ENCODE results near the gene MFRP. TPM values are rescaled to one million over a fixed set of nuclear protein-coding genes. Genes with fewer than 3 reads are reported as not detected.

MFRP gene
- total RNA-seq, 4 donors from 2014 or later, result not detected

DNA sequence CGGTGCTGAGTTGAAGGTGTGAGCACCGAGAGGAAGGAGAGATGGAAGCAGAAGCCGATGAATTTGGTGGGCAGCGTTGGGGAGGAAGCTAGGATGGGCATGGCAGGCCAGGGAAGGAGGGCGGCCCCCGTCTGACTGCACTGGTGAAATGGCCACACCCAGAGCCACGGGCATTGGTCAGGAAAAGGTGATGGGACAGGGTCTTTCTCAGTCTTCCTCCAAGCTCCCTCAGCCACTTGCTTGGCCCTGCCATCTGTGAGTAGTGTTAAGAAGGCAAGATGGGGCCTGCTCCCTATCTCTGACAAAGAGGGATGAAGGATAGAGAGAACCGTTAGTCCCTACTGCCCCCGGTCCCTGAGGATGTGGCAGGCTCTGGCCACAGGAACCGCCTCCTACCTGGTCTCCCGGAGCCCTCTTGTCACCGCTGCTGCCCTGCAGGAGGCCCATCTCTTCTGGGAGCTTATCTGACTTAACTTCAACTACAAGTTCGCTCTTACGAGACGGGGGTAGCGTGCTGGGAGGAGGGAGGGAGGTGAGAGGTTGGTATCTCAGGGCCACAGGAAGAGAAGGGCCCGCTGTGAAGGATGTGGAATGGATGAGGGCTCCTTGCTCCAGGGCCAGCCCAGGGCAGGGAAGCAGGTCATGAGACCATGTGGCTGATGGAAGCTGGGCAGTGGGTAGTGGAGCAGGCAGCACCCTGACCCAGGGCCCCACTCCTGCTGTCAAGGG lies 36.4 kb downstream of the MFRP start:
- intact Hi-C loops (cut with DNase I), result no loop called here
- no peak for TF ChIP-seq POLR2A (IDR thresholded peaks at IDR 0.05)
- TF ChIP-seq, protein P1, sequence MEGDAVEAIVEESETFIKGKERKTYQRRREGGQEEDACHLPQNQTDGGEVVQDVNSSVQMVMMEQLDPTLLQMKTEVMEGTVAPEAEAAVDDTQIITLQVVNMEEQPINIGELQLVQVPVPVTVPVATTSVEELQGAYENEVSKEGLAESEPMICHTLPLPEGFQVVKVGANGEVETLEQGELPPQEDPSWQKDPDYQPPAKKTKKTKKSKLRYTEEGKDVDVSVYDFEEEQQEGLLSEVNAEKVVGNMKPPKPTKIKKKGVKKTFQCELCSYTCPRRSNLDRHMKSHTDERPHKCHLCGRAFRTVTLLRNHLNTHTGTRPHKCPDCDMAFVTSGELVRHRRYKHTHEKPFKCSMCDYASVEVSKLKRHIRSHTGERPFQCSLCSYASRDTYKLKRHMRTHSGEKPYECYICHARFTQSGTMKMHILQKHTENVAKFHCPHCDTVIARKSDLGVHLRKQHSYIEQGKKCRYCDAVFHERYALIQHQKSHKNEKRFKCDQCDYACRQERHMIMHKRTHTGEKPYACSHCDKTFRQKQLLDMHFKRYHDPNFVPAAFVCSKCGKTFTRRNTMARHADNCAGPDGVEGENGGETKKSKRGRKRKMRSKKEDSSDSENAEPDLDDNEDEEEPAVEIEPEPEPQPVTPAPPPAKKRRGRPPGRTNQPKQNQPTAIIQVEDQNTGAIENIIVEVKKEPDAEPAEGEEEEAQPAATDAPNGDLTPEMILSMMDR (IDR thresholded peaks at IDR 0.05), result no peak
- Histone ChIP-seq H3K4me1 (peaks cover 9 to 63% (median 25%) of the 10 kb centered on the region in 3 donors), H3K4me3 (no peak overlapping the region), H3K36me3 (peaks cover 0 to 59% (median 4%) of the 10 kb centered on the region in 3 donors), H3K9me3 (no peaks in the 10 kb centered on the region), H3K27ac (peak overlapping the region in 3 of 4 donors; percentile 39 to 88 (median 62)), H3K27me3 (peaks cover 0 to 8% (median 0%) of the 10 kb centered on the region in 4 donors)
- no peak for DNase-seq
- 77 to 80% methylated on average over 8 to 15 of the region's 17 CpGs for WGBS, 2 donors

DNA sequence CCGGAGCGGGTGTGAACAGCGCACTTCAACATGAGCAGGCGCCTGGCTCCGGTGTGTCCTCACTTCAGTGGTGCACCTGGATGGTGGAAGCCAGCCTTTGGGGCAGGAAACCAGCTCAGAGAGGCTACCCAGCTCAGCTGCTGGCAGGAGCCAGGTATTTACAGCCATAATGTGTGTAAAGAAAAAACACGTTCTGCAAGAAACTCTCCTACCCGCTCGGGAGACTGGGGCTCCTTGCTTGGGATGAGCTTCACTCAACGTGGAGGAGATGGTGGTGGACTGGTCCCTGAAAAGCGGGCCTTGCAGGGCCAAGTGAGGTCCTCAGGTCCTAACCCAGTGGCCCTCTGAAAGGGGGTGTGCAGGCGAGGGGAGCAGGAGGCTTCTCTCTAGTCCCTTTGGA lies 37.1 kb downstream of the MFRP start:
- 76 to 100% methylated on average over 1 to 9 of the region's 11 CpGs for WGBS, 2 donors

DNA sequence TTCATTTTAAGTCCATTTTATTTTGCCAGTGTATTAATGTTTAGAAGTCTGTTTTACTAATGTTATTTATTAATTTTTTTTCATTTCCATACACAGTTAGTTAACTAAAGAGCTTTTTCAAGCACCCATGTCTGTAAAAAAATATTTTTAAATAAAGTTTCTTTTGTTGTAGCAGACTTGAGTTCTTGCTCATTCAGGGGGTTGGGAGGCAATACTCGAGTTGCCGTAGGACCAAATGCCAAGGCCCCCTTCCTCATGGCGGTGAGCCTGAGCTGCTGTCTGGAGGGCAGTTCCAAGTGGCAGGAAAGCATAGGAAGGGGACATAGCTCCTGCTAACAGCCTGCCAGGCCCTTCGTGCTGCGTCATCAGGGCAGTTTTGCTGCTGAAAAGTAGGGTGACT lies 38.5 kb downstream of the MFRP start:
- H3K27me3 ChIP-seq, result no peaks in the 10 kb centered on the region
- no peak for DNase-seq
- H3K27ac ChIP-seq, result peak overlapping the region; percentile 27 to 76 (median 58)
- WGBS, 2 donors, result 81 to 82% methylated on average over 5 of the region's 5 CpGs
- H3K4me1 ChIP-seq, result peaks cover 6 to 52% (median 22%) of the 10 kb centered on the region in 3 donors
- H3K36me3 ChIP-seq, result peaks cover 0 to 79% (median 6%) of the 10 kb centered on the region in 3 donors
- TF ChIP-seq, protein P1 (IDR thresholded peaks at IDR 0.05), result no peak
- TF ChIP-seq POLR2A (IDR thresholded peaks at IDR 0.05), result no peak
- no peak overlapping the region for H3K4me3 ChIP-seq
- intact Hi-C loops (cut with DNase I), result no loop called here
- H3K9me3 ChIP-seq, result no peaks in the 10 kb centered on the region

More for the DNA sequence above, 37.1 kb downstream of the MFRP start:
- Histone ChIP-seq H3K4me3 (no peak overlapping the region), H3K27me3 (peaks cover 0 to 1% (median 0%) of the 10 kb centered on the region in 4 donors), H3K9me3 (no peaks in the 10 kb centered on the region), H3K27ac (peak overlapping the region in 3 of 4 donors; percentile 62 to 76 (median 70)), H3K4me1 (peaks cover 6 to 56% (median 22%) of the 10 kb centered on the region in 3 donors), H3K36me3 (peaks cover 0 to 66% (median 4%) of the 10 kb centered on the region in 3 donors)
- intact Hi-C loops (cut with DNase I), result no loop called here
- DNase-seq, result no peak
- TF ChIP-seq, protein P1 (IDR thresholded peaks at IDR 0.05), result no peak
- TF ChIP-seq POLR2A (IDR thresholded peaks at IDR 0.05), result no peak

DNA sequence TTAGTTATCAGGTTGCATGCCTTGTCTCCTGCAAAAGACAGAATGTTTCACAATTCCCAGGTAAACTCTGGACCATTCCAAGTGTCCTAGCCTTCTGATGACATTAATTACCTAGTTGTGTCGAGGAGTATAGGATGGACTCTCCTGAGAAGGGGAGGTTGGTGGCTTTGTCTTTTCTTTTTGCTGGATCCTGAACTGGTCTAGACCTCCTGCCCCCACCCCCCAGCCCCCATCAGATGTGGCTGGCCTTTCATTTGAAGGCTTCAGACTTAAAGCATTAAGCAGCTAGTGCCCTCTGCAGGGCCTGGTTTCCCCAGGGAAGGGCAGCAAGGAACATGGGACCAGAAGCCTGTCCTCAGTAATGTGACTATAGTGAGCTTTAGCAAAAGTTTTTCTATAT lies 39.3 kb downstream of the MFRP start:
- peaks cover 6 to 46% (median 22%) of the 10 kb centered on the region in 3 donors for H3K4me1 ChIP-seq
- TF ChIP-seq POLR2A (IDR thresholded peaks at IDR 0.05), result no peak
- TF ChIP-seq, protein P1 (IDR thresholded peaks at IDR 0.05), result peak in 1 of 6 experiments; percentile 14
- H3K4me3 ChIP-seq, result no peak overlapping the region
- 60 to 83% methylated on average over 1 of the region's 1 CpG for WGBS, 2 donors
- peaks cover 0 to 79% (median 6%) of the 10 kb centered on the region in 3 donors for H3K36me3 ChIP-seq
- H3K27ac ChIP-seq, result peak overlapping the region; percentile 46 to 76 (median 72)
- intact Hi-C loops (cut with DNase I), result no loop called here
- no peaks in the 10 kb centered on the region for H3K9me3 ChIP-seq
- no peaks in the 10 kb centered on the region for H3K27me3 ChIP-seq
- DNase-seq, result no peak

DNA sequence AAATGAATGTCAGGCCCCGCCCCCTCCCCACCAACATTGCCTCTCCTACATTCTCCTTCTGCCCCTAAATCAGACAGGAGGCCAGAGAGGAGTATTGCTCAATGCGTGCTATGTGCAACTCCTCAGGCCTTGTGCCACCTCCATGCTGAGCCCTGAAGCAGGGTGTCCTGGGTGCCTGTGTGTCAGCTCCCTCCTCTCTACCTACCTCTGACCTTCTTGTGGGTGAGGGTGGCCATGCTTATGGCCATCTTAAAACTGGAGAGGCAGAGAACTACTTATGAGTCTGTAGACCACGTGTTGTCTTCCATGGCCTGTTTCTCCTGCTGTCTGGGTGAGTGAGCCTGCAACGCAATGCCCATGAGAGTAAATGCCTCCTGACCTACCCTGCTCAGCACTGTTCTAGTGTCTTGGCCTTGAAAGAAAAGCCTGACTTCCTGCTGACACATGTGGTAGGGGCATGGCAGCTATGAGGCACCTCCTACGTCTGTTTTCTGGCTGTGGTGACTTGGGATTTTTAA lies 40.1 kb downstream of the MFRP start:
- no peak for TF ChIP-seq POLR2A (IDR thresholded peaks at IDR 0.05)
- TF ChIP-seq, protein P1 (IDR thresholded peaks at IDR 0.05), result no peak
- 43 to 83% methylated on average over 3 to 4 of the region's 5 CpGs for WGBS, 2 donors
- Histone ChIP-seq H3K4me1 (peaks cover 6 to 45% (median 20%) of the 10 kb centered on the region in 3 donors), H3K9me3 (no peaks in the 10 kb centered on the region), H3K36me3 (peaks cover 0 to 81% (median 6%) of the 10 kb centered on the region in 3 donors), H3K27ac (peak overlapping the region; percentile 46 to 78 (median 73)), H3K27me3 (no peaks in the 10 kb centered on the region), H3K4me3 (no peak overlapping the region)
- intact Hi-C loops (cut with DNase I), result no loop called here
- no peak for DNase-seq

Data from esophagus squamous epithelium (tissue), 5 donors.